SU-DHL-6 (cell line): ENCODE data around the gene ACTL7A.

Source experiments
- CTCF ChIP-seq: fragments of 200-600 bp; sonication (generic); IDR thresholded peaks from one replicate; pipeline ENCODE4 v1.5.1; 2017; ENCODE audit warnings: antibody characterized with exemption, mild to moderate bottlenecking, low read length, moderate library complexity; ENCODE audit not compliant: insufficient read depth, poor library complexity, severe bottlenecking
- EZH2phosphoT487 ChIP-seq: fragments of 200-600 bp; sonication (generic), shearing (Covaris generic); conservative IDR thresholded peaks from 2 replicates; pipeline ENCODE4 v1.6.1; 2018; ENCODE audit warnings: mild to moderate bottlenecking, antibody characterized with exemption, low read length, moderate library complexity, mixed read lengths

DNA sequence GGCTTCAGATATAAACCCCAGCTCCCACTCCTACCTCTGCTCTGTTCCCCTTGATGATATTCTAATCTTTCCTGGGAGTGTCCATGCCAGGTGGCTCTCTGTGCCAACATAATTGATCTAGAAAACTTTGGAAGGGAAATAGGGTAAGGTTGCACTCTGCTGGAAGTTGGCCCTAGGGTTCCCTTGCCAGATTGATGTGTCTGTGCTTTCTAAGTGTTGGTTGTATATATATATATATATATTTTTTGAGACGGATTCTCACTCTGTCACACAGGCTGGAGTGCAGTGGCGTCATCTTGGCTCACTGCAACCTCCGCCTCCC, 29.9 kb upstream of the ACTL7A start:
- no peak for TF ChIP-seq CTCF
- TF ChIP-seq EZH2phosphoT487 = no peak
